ENCODE measurements around the gene MEF2C. TPM values are rescaled to one million over a fixed set of nuclear protein-coding genes. Genes with fewer than 3 reads are reported as not detected.

The MEF2C gene
- total RNA-seq, 2 donors from 2014 or later, result 7.0 to 23.7 TPM

- no peak overlapping the region for H3K4me3 ChIP-seq
- no peaks in the 10 kb centered on the region for H3K36me3 ChIP-seq (replicated peaks in 1 of 2; ENCODE audit: insufficient read depth in 1 of 2, low read depth in 2 of 2)
- intact Hi-C loops (cut with DNase I), result no loop called here
- H3K9me3 ChIP-seq, result no peaks in the 10 kb centered on the region
- no peak for TF ChIP-seq POLR2A (IDR thresholded peaks at IDR 0.05)
- TF ChIP-seq, protein P1, sequence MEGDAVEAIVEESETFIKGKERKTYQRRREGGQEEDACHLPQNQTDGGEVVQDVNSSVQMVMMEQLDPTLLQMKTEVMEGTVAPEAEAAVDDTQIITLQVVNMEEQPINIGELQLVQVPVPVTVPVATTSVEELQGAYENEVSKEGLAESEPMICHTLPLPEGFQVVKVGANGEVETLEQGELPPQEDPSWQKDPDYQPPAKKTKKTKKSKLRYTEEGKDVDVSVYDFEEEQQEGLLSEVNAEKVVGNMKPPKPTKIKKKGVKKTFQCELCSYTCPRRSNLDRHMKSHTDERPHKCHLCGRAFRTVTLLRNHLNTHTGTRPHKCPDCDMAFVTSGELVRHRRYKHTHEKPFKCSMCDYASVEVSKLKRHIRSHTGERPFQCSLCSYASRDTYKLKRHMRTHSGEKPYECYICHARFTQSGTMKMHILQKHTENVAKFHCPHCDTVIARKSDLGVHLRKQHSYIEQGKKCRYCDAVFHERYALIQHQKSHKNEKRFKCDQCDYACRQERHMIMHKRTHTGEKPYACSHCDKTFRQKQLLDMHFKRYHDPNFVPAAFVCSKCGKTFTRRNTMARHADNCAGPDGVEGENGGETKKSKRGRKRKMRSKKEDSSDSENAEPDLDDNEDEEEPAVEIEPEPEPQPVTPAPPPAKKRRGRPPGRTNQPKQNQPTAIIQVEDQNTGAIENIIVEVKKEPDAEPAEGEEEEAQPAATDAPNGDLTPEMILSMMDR (IDR thresholded peaks at IDR 0.05), result no peak
- WGBS, 2 donors, result 71 to 77% methylated on average over 4 of the region's 4 CpGs
- no peak overlapping the region for H3K27ac ChIP-seq
- H3K4me1 ChIP-seq, result no peaks in the 10 kb centered on the region
- DNase-seq, result no peak
- no peaks in the 10 kb centered on the region for H3K27me3 ChIP-seq
- no peak for ATAC-seq
These were observed 64.7 kb downstream of the MEF2C start for GRCh38 chr5:88818296-88818695.

DNA sequence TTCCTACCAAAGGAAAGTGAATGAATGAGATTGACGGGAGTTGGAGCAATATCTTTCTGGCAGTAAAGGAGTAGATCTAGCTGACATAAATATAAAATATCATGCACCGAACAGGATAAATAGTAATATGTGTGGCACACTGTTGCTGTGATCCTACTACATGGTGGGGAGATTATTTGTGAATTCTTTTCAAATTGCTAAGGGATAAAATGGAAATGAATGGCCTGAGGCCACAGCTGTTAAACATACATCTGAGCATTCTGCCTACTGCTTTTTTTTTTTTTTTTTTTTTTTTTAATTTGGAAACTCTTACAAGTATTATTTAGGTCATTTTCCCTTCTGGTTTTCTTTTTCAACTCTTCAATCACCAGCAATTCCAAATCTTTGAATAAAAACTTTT is 66.8 kb downstream of the MEF2C start:
- no peaks in the 10 kb centered on the region for H3K36me3 ChIP-seq (replicated peaks in 1 of 2; ENCODE audit: insufficient read depth in 1 of 2, low read depth in 2 of 2)
- no peak for ATAC-seq
- intact Hi-C loops (cut with DNase I), result no loop called here
- no peak overlapping the region for H3K27ac ChIP-seq
- no peaks in the 10 kb centered on the region for H3K27me3 ChIP-seq
- no peaks in the 10 kb centered on the region for H3K9me3 ChIP-seq
- no peaks in the 10 kb centered on the region for H3K4me1 ChIP-seq
- no peak for TF ChIP-seq POLR2A (IDR thresholded peaks at IDR 0.05)
- TF ChIP-seq, protein P1 (IDR thresholded peaks at IDR 0.05), result no peak
- DNase-seq, result no peak
- H3K4me3 ChIP-seq, result no peak overlapping the region
- WGBS, 2 donors, result 81 to 86% methylated on average over 2 of the region's 2 CpGs

DNA sequence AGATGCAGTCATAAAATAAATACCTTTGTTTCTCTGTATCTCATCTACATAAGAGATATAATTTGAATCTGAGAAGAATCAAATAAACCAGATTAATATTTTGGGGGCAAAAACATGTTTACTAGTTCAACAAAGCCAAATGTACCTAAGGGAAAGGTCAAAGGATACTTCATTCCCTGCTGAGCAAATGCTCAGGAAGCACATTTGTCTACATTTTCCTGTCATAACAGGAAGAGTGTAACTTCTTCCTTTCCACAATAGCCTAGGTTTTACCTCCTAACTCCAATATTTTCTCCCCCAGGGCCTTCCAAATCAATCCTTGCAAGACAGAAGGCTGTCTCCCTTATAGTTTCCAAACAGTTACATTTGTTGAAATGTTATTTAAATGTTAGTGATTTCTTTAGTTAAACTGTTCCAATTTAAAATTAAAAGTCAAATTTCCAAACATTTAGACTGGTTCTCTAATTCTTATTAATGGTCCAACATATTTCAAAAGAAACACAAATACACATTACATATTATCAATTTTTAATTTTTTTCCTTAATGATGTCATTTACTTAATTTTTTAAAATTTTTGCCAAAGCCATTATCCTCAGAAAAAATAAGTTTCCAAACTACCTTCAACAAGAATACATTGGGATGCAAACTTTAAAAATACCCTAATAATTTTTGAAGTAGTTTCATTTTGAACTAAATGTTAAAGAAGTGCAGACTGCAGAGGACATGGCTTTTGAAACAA is 67.8 kb downstream of the MEF2C start:
- DNase-seq (no peak), ATAC-seq (no peak)
- no peaks in the 10 kb centered on the region for H3K27me3 ChIP-seq
- no peaks in the 10 kb centered on the region for H3K4me1 ChIP-seq
- H3K36me3 ChIP-seq (replicated peaks in 1 of 2; ENCODE audit: insufficient read depth in 1 of 2, low read depth in 2 of 2), result no peaks in the 10 kb centered on the region
- H3K27ac ChIP-seq, result peak overlapping the region in 1 of 4 donors; percentile 9
- no peak for TF ChIP-seq POLR2A (IDR thresholded peaks at IDR 0.05)
- TF ChIP-seq, protein P1 (IDR thresholded peaks at IDR 0.05), result no peak
- no peak overlapping the region for H3K4me3 ChIP-seq
- intact Hi-C loops (cut with DNase I), result no loop called here
- H3K9me3 ChIP-seq, result no peaks in the 10 kb centered on the region

- Histone ChIP-seq H3K27me3 (no peaks in the 10 kb centered on the region), H3K9me3 (no peaks in the 10 kb centered on the region), H3K4me1 (no peaks in the 10 kb centered on the region), H3K4me3 (no peak overlapping the region), H3K36me3 (replicated peaks in 1 of 2; ENCODE audit: insufficient read depth in 1 of 2, low read depth in 2 of 2) (no peaks in the 10 kb centered on the region), H3K27ac (no peak overlapping the region)
- ATAC-seq (no peak), DNase-seq (no peak)
- WGBS, 2 donors, result 85 to 88% methylated on average over 17 of the region's 17 CpGs
- intact Hi-C loops (cut with DNase I), result no loop called here
- TF ChIP-seq POLR2A (IDR thresholded peaks at IDR 0.05), result no peak
- TF ChIP-seq, protein P1 (IDR thresholded peaks at IDR 0.05), result no peak
These were observed 69.0 kb downstream of the MEF2C start for GRCh38 chr5:88813805-88814575.
